NT2/D1 (cell line): Measurements from ENCODE around the gene PHC2.

Source experiments
- DNase-seq: peaks from one replicate; pipeline ENCODE4 v3.0.0-alpha.2; 2011; ENCODE audit warnings: low read depth, low spot score
- H3K27me3 ChIP-seq: 2 replicates; pipeline ENCODE4 v1.6.0; 2011; ENCODE audit warnings: mild to moderate bottlenecking; ENCODE audit not compliant: insufficient read length, insufficient read depth
- H3K36me3 ChIP-seq: 2 replicates; pipeline ENCODE4 v1.6.1; 2011; ENCODE audit warnings: mild to moderate bottlenecking, low read length, mixed read lengths; ENCODE audit not compliant: insufficient read depth, insufficient read length
- H3K4me1 ChIP-seq: 2 replicates; pipeline ENCODE4 v1.5.1; 2011; ENCODE audit not compliant: insufficient read depth, insufficient read length
- H3K4me3 ChIP-seq: 2 replicates; pipeline ENCODE4 v1.5.1; 2011; ENCODE audit warnings: low read depth; ENCODE audit not compliant: insufficient read length
- H3K9ac ChIP-seq: 2 replicates; pipeline ENCODE4 v1.6.0; 2011; ENCODE audit warnings: low read depth; ENCODE audit not compliant: insufficient read length
- H3K9me3 ChIP-seq: 2 replicates; pipeline ENCODE4 v1.5.1; 2011; ENCODE audit warnings: mild to moderate bottlenecking, low read length; ENCODE audit not compliant: insufficient read depth
- SUZ12 ChIP-seq: IDR thresholded peaks from 2 replicates; pipeline ENCODE4 v1.6.1; 2011; ENCODE audit not compliant: insufficient read length, insufficient read depth; ENCODE audit errors: extremely low read depth
- YY1 ChIP-seq: IDR thresholded peaks from 2 replicates; pipeline ENCODE4 v1.6.1; 2011; ENCODE audit not compliant: insufficient read length, insufficient read depth
- ZNF274 ChIP-seq: IDR thresholded peaks from 2 replicates; pipeline ENCODE4 v1.6.1; 2011; ENCODE audit warnings: mild to moderate bottlenecking, low read depth, low read length

Gene PHC2

GRCh38 chr1:33392206-33392605 is 38.7 kb downstream of the PHC2 start:
- no peak for TF ChIP-seq ZNF274
- TF ChIP-seq YY1, result no peak
- no peak for TF ChIP-seq SUZ12
- H3K9me3 ChIP-seq, result no peaks in the 10 kb centered on the region
- no peak overlapping the region for H3K9ac ChIP-seq
- H3K27me3 ChIP-seq, result no peaks in the 10 kb centered on the region
- no peaks in the 10 kb centered on the region for H3K36me3 ChIP-seq
- H3K4me1 ChIP-seq, result peaks cover 8% of the 10 kb centered on the region
- H3K4me3 ChIP-seq, result no peak overlapping the region
- DNase-seq, result no peak

- Histone ChIP-seq H3K4me3 (no peak overlapping the region), H3K36me3 (no peaks in the 10 kb centered on the region), H3K9me3 (no peaks in the 10 kb centered on the region), H3K4me1 (peaks cover 3% of the 10 kb centered on the region), H3K27me3 (no peaks in the 10 kb centered on the region), H3K9ac (no peak overlapping the region)
- TF ChIP-seq ZNF274 (no peak), SUZ12 (no peak), YY1 (no peak)
- DNase-seq, result no peak
These were observed 39.4 kb downstream of the PHC2 start for GRCh38 chr1:33391343-33392078.

GRCh38 chr1:33390542-33390941 is 40.4 kb downstream of the PHC2 start:
- TF ChIP-seq YY1 (no peak), SUZ12 (no peak), ZNF274 (no peak)
- Histone ChIP-seq H3K27me3 (no peaks in the 10 kb centered on the region), H3K36me3 (no peaks in the 10 kb centered on the region), H3K4me1 (peaks cover 3% of the 10 kb centered on the region), H3K9ac (no peak overlapping the region), H3K9me3 (no peaks in the 10 kb centered on the region), H3K4me3 (no peak overlapping the region)
- no peak for DNase-seq

GRCh38 chr1:33388805-33389771 is 41.8 kb downstream of the PHC2 start:
- peaks cover 3% of the 10 kb centered on the region for H3K4me1 ChIP-seq
- no peaks in the 10 kb centered on the region for H3K27me3 ChIP-seq
- H3K4me3 ChIP-seq, result no peak overlapping the region
- no peak overlapping the region for H3K9ac ChIP-seq
- H3K36me3 ChIP-seq, result no peaks in the 10 kb centered on the region
- DNase-seq, result no peak
- H3K9me3 ChIP-seq, result no peaks in the 10 kb centered on the region
- TF ChIP-seq ZNF274 (no peak), YY1 (no peak), SUZ12 (no peak)

- Histone ChIP-seq H3K9me3 (no peaks in the 10 kb centered on the region), H3K27me3 (no peaks in the 10 kb centered on the region), H3K9ac (no peak overlapping the region), H3K36me3 (no peaks in the 10 kb centered on the region), H3K4me1 (peaks cover 3% of the 10 kb centered on the region), H3K4me3 (no peak overlapping the region)
- TF ChIP-seq ZNF274, result no peak
- no peak for TF ChIP-seq SUZ12
- no peak for TF ChIP-seq YY1
- DNase-seq, result no peak
These were observed 43.3 kb downstream of the PHC2 start for GRCh38 chr1:33387625-33388024.

- H3K9me3 ChIP-seq, result no peaks in the 10 kb centered on the region
- H3K4me1 ChIP-seq, result no peaks in the 10 kb centered on the region
- H3K27me3 ChIP-seq, result no peaks in the 10 kb centered on the region
- H3K4me3 ChIP-seq, result no peak overlapping the region
- no peak overlapping the region for H3K9ac ChIP-seq
- H3K36me3 ChIP-seq, result no peaks in the 10 kb centered on the region
- DNase-seq, result no peak
- TF ChIP-seq SUZ12 (no peak), YY1 (no peak), ZNF274 (no peak)
These were observed 45.6 kb downstream of the PHC2 start for GRCh38 chr1:33385251-33385650.
